H9 (cell line): Measurements from ENCODE around the gene B9D1. TPM values are rescaled to one million over a fixed set of nuclear protein-coding genes. Genes with fewer than 3 reads are reported as not detected.

Experiments
- DNase-seq: peaks from one replicate; pipeline ENCODE4 v3.0.0-alpha.2; 2017
- H2AFZ ChIP-seq: one replicate; pipeline ENCODE4 v1.6.1; 2013; ENCODE audit warnings: mild to moderate bottlenecking, low read length, control low read depth, moderate library complexity
- H2AK5ac ChIP-seq: 2 replicates; pipeline ENCODE4 v1.6.1; 2013; ENCODE audit warnings: low read length, control low read depth, mixed read lengths; ENCODE audit not compliant: insufficient read length
- H2BK120ac ChIP-seq: one replicate; pipeline ENCODE4 v1.6.1; 2013; ENCODE audit warnings: low read depth, mild to moderate bottlenecking, low read length, control low read depth, inconsistent platforms; ENCODE audit not compliant: poor library complexity, severe bottlenecking
- H2BK12ac ChIP-seq: 2 replicates; pipeline ENCODE4 v1.6.1; 2013; ENCODE audit warnings: low read length, control low read depth, mixed read lengths, low read depth; ENCODE audit not compliant: insufficient read length
- H2BK15ac ChIP-seq: 2 replicates; pipeline ENCODE4 v1.6.1; 2013; ENCODE audit warnings: low read depth, low read length, control low read depth
- H2BK20ac ChIP-seq: one replicate; pipeline ENCODE4 v1.6.1; 2013; ENCODE audit warnings: low read depth, mild to moderate bottlenecking, low read length, control low read depth, inconsistent platforms; ENCODE audit not compliant: poor library complexity, severe bottlenecking
- H2BK5ac ChIP-seq: 2 replicates; pipeline ENCODE4 v1.6.1; 2013; ENCODE audit warnings: low read length, control low read depth, mixed read lengths; ENCODE audit not compliant: insufficient read length
- H3K14ac ChIP-seq: 2 replicates; pipeline ENCODE4 v1.6.1; 2013; ENCODE audit warnings: low read length, control low read depth; ENCODE audit not compliant: insufficient read depth
- H3K18ac ChIP-seq: 2 replicates; pipeline ENCODE4 v1.6.1; 2013; ENCODE audit warnings: low read depth, mild to moderate bottlenecking, mixed read lengths, low read length, control low read depth; ENCODE audit not compliant: insufficient read length
- H3K23ac ChIP-seq: 2 replicates; pipeline ENCODE4 v1.6.1; 2013; ENCODE audit warnings: low read length, control low read depth, mixed read lengths, low read depth; ENCODE audit not compliant: insufficient read length
- H3K23me2 ChIP-seq: 2 replicates; pipeline ENCODE4 v1.6.1; 2013; ENCODE audit warnings: low read depth, mild to moderate bottlenecking, mixed read lengths, low read length, control low read depth; ENCODE audit not compliant: insufficient read length, poor library complexity, severe bottlenecking
- H3K27ac ChIP-seq: 2 replicates; pipeline ENCODE4 v1.5.1; 2013; ENCODE audit warnings: low read length, control low read depth, mixed read lengths, low read depth; ENCODE audit not compliant: insufficient read length
- H3K27me3 ChIP-seq: 2 replicates; pipeline ENCODE4 v1.6.1; 2013; ENCODE audit warnings: low read length, control low read depth, inconsistent platforms; ENCODE audit not compliant: insufficient read depth
- H3K4ac ChIP-seq: 2 replicates; pipeline ENCODE4 v1.6.1; 2013; ENCODE audit warnings: low read depth, mild to moderate bottlenecking, control low read depth, inconsistent platforms, low read length, moderate library complexity
- H3K4me1 ChIP-seq: 2 replicates; pipeline ENCODE4 v1.6.1; 2013; ENCODE audit warnings: low read length, control low read depth, inconsistent platforms; ENCODE audit not compliant: insufficient read depth
- H3K4me2 ChIP-seq: 2 replicates; pipeline ENCODE4 v1.6.1; 2013; ENCODE audit warnings: low read length, control low read depth, mixed read lengths; ENCODE audit not compliant: insufficient read length, insufficient read depth
- H3K56ac ChIP-seq: 2 replicates; pipeline ENCODE4 v1.6.1; 2013; ENCODE audit warnings: low read depth, mild to moderate bottlenecking, mixed read lengths, low read length, control low read depth; ENCODE audit not compliant: insufficient read length
- H3K79me1 ChIP-seq: 2 replicates; pipeline ENCODE4 v1.6.1; 2013; ENCODE audit warnings: low read depth, mild to moderate bottlenecking, moderate library complexity, low read length, control low read depth, inconsistent platforms; ENCODE audit not compliant: insufficient read depth, poor library complexity, severe bottlenecking
- H3K79me2 ChIP-seq: 2 replicates; pipeline ENCODE4 v1.6.1; 2013; ENCODE audit warnings: low read length, control low read depth, inconsistent platforms; ENCODE audit not compliant: insufficient read depth
- H3K9ac ChIP-seq: 2 replicates; pipeline ENCODE4 v1.6.1; 2013; ENCODE audit warnings: low read length, control low read depth, mixed read lengths; ENCODE audit not compliant: insufficient read length; ENCODE audit errors: extremely low read depth
- H3K9me3 ChIP-seq: one replicate; pipeline ENCODE4 v1.6.1; 2013; ENCODE audit warnings: low read depth, low read length, inconsistent platforms; ENCODE audit not compliant: control insufficient read depth
- H3T11ph ChIP-seq: one replicate; pipeline ENCODE4 v1.6.1; 2013; ENCODE audit warnings: mild to moderate bottlenecking, low read length, control low read depth, inconsistent platforms
- H4K20me1 ChIP-seq: one replicate; pipeline ENCODE4 v1.6.1; 2013; ENCODE audit not compliant: control insufficient read depth, insufficient read length, insufficient read depth
- H4K5ac ChIP-seq: 2 replicates; pipeline ENCODE4 v1.6.1; 2013; ENCODE audit warnings: low read depth, mild to moderate bottlenecking, mixed read lengths, low read length, control low read depth; ENCODE audit not compliant: insufficient read length
- H4K8ac ChIP-seq: replicated peaks from 2 replicates; pipeline ENCODE4 v1.6.1; 2013; ENCODE audit warnings: low read length, control low read depth, mixed read lengths, low read depth; ENCODE audit not compliant: insufficient read length
- H4K91ac ChIP-seq: 2 replicates; pipeline ENCODE4 v1.6.1; 2013; ENCODE audit warnings: low read depth, mild to moderate bottlenecking, moderate library complexity, mixed read lengths, low read length, control low read depth; ENCODE audit not compliant: insufficient read length
- H3K27ac Mint-ChIP-seq, 3 experiments: 2 replicates in 2 of 3; 3 replicates in 1 of 3; pipeline ENCODE4 v1.8.0; 2020 to 2021; ENCODE audit warnings: mixed read lengths in 3 of 3, mild to moderate bottlenecking in 1 of 3, moderate library complexity in 1 of 3
- H3K27me3 Mint-ChIP-seq: 2 replicates; pipeline ENCODE4 v1.8.0; 2021; ENCODE audit warnings: low read depth, mild to moderate bottlenecking, moderate library complexity, mixed read lengths
- H3K36me3 Mint-ChIP-seq, 3 experiments: 2 replicates in 2 of 3; 3 replicates in 1 of 3; pipeline ENCODE4 v1.8.0; 2020 to 2021; ENCODE audit warnings: low read depth in 3 of 3, mixed read lengths in 3 of 3; ENCODE audit not compliant: insufficient read depth in 1 of 3
- H3K4me1 Mint-ChIP-seq, 2 experiments: 2 replicates each; pipeline ENCODE4 v1.8.0; 2020; ENCODE audit warnings: mixed read lengths in 2 of 2
- H3K4me3 Mint-ChIP-seq, 2 experiments: 2 replicates in 1 of 2; 3 replicates in 1 of 2; pipeline ENCODE4 v1.8.0; 2020 to 2021; ENCODE audit warnings: mild to moderate bottlenecking in 2 of 2, mixed read lengths in 2 of 2, moderate library complexity in 1 of 2
- H3K9me3 Mint-ChIP-seq, 2 experiments: 2 replicates in 1 of 2; 3 replicates in 1 of 2; pipeline ENCODE4 v1.8.0; 2020; ENCODE audit warnings: mild to moderate bottlenecking in 2 of 2, mixed read lengths in 2 of 2, moderate library complexity in 1 of 2
- WGBS: extraction: QIAGEN DNeasy Blood & Tissue Kit; methylation state at CpG from one replicate; pipeline ENCODE4 v1.1.7; 2013; ENCODE audit warnings: missing lambda C conversion rate, low lambda C conversion rate, mixed read lengths; ENCODE audit not compliant: insufficient read length; ENCODE audit errors: extremely low coverage; 5-methylcytosine and 5-hydroxymethylcytosine counted together
- total RNA-seq: library from RNA; stranded (reverse); gene quantifications from 2 replicates; pipeline ENCODE4 v1.2.1, GENCODE V29; 2021
- TF ChIP-seq, protein P1 (sequence below): fragments of 200-600 bp; sonication (generic); conservative IDR thresholded peaks from 3 replicates; pipeline ENCODE4 v1.8.0; 2021; ENCODE audit warnings: antibody characterized with exemption, mild to moderate bottlenecking

The B9D1 gene
- total RNA-seq, 1 experiment from 2014 or later: 30.4 TPM

DNA sequence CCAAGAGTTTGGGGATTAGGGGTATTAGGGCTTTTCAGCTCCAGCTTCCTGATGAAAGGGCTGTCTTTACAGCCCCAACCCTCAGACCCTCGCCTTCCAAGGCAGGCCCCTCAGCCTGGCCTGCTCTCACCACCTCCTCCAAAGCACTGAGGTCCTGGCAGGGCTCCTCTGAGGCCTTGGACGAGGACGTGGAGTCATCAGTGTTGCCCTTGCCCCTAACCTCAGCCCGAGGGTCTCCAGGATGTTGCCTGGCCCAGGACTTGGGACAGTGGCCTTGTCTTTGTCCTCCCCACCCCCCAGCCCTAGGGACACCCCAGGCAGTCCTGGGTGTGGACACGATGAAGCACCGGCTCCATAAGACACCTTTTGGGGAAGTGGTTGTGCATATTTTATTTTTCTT is 28.2 kb downstream of the B9D1 start:
- Histone ChIP-seq H3K4me1 (peaks cover 2% of the 10 kb centered on the region; the same call in 1 of the 2 replicates), H2BK12ac (no peak overlapping the region), H3K23ac (no peak overlapping the region), H3K79me1 (no peaks in the 10 kb centered on the region), H2AFZ (no peak overlapping the region), H3K27ac (no peak overlapping the region), H2BK20ac (no peak overlapping the region), H3K23me2 (no peaks in the 10 kb centered on the region), H3K18ac (no peak overlapping the region), H3K27me3 (no peaks in the 10 kb centered on the region), H2AK5ac (no peak overlapping the region), H4K5ac (no peak overlapping the region), H3K56ac (no peak overlapping the region), H2BK120ac (no peak overlapping the region), H3K4me2 (no peak overlapping the region), H4K20me1 (peaks cover 3% of the 10 kb centered on the region), H3K14ac (no peak overlapping the region), H2BK5ac (no peak overlapping the region), H3T11ph (no peak overlapping the region), H3K79me2 (no peaks in the 10 kb centered on the region), H3K9me3 (no peaks in the 10 kb centered on the region), H3K9ac (no peak overlapping the region), H3K4ac (no peak overlapping the region), H4K91ac (no peak overlapping the region), H2BK15ac (no peak overlapping the region), H4K8ac (no peak overlapping the region)
- Mint-ChIP-seq H3K27me3 (peaks cover 2% of the 10 kb centered on the region; the same call in 1 of the 2 replicates), H3K4me1 (peaks cover 25 to 42% of the 10 kb centered on the region in 2 experiments), H3K36me3 (peaks cover 7 to 31% (median 28%) of the 10 kb centered on the region in 3 experiments; a peak in 5 of 7 replicates), H3K9me3 (no peaks in the 10 kb centered on the region), H3K4me3 (no peak overlapping the region), H3K27ac (no peak overlapping the region)
- TF ChIP-seq, protein P1, sequence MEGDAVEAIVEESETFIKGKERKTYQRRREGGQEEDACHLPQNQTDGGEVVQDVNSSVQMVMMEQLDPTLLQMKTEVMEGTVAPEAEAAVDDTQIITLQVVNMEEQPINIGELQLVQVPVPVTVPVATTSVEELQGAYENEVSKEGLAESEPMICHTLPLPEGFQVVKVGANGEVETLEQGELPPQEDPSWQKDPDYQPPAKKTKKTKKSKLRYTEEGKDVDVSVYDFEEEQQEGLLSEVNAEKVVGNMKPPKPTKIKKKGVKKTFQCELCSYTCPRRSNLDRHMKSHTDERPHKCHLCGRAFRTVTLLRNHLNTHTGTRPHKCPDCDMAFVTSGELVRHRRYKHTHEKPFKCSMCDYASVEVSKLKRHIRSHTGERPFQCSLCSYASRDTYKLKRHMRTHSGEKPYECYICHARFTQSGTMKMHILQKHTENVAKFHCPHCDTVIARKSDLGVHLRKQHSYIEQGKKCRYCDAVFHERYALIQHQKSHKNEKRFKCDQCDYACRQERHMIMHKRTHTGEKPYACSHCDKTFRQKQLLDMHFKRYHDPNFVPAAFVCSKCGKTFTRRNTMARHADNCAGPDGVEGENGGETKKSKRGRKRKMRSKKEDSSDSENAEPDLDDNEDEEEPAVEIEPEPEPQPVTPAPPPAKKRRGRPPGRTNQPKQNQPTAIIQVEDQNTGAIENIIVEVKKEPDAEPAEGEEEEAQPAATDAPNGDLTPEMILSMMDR: no peak
- no peak for DNase-seq
- no CpG with 5 or more reads among the region's 6 CpGs for WGBS
